Left renal cortex interstitium (tissue), 4 donors: Measurements from ENCODE around the gene MAP1LC3B2. TPM values are rescaled to one million over a fixed set of nuclear protein-coding genes. Genes with fewer than 3 reads are reported as not detected.
A peak's percentile ranks its signal among the peaks of the same experiment; 100 is the strongest.

Experiments used
- DNase-seq, 4 donors: peaks; one replicate each; pipeline ENCODE4 v3.0.0-alpha.2; 2013; ENCODE audit warnings: low read depth in 4 of 4, low spot score in 2 of 4, missing footprints in 1 of 4
- polyA plus RNA-seq, 4 donors: library from polyadenylated mRNA; unstranded; fragments of 120-200 nt; gene quantifications; one replicate each; pipeline ENCODE4 v1.2.1, GENCODE V29; 2013; ENCODE audit not compliant: insufficient read length in 4 of 4

Gene MAP1LC3B2
- polyA plus RNA-seq, 4 donors: 6.5 to 10.4 (median 7.5) TPM

DNA sequence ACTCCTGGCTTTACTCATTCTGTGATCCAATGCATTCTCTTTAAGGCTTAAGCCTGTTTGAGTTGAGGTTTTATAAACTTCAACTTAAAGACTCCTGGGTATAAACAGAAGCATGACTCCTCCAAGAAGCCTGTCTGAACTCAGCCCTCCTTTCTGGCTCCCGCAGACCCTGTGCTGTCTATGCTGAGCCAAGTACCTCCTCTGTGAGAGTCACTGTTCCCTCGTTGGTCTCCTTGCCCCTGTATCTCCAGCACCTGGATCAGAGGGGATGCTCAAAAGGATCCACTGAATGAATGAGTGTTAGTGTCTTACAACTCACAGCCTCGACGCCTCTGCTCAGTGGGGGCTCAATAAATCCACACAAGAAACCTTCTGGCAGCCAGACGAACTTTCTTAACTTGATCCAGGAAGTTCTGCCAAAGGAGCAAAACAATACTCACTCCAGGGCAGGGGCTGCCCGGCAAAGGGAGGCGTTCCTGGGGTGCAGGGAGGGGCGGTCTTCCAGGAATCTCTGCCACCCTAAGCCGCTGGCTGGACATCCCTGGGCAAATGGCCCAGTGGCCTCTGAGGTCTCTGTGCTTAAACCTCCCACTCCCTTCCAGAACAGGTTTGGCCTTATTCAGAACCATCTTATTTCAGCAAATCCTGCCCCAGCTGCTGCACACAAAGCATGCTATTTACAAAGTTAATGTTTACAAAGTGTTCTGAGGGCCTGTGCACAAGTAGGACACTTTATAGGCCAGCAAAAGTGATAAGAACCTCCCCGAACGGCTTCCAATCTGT, 32.9 kb downstream of the MAP1LC3B2 start:
- DNase-seq: no peak

DNA sequence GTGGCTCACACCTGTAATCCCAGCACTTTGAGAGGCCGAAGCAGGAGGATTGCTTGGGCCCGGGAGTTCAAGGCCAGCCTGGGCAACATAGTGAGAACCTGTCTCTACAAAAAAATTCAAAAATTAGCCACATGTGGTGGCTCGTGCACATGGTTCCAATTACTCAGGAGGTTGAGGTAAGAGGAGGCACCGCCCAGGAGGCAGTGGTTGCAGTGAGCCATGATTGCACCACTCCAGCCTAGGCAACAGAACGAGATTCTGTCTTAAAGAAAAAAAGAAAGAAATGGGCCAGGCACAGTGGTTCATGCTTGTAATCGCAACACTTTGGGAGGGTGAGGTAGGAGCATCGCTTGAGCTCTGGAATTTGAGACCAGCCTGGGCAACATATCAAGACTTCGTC, 33.5 kb downstream of the MAP1LC3B2 start:
- DNase-seq: no peak

DNA sequence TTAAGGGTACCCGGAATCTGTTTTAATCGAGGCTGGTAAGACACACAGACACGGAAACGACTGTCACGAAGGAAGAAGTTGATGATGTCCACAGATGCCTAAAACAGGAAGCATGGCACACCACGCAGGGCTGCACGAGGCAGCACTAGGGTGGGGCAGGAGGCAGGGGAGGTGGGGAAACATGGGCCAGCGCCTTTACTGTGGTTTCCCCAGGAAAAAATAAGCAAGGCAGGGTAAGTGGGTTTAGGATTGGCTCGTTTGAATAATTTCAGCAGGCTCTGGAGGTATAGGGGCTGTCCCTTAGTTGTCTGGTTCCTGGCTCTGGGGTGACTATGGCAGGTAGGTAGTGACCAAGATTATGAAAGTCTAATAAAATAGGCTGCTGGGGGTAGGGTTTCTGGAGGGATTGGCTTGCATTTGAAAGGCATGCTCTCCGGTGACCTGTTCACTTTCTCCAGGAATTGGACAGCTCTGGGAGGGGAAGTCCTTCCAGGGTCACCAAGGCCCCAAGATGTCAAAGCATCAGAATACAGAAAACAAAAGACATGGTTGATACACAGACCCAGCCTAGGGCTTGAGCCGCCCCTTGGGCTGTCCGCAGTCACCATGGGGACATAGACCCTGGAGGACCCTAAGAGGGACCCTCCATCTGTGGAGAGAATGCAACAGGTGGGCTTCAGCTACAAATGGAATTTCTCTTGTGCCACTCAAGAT, 35.3 kb downstream of the MAP1LC3B2 start:
- DNase-seq: no peak

DNA sequence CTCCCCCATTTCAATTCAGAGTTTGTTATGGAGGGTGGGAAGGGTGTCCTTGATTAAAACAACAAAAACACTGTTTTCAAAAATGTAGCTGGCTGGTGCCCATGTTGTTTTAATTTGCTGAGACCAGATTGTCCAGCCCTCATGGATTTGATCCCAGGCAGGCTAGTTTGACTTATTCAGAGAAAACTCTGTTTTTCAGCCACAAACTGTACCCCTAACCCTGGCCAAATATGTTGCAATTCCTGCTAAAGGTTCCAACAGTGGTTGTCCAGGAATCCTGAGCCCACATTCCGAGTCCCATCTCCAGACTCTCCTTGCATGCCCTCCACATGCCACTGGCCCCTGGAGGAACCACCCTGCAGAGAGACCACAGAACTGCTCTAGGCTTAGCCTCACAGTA, 36.0 kb downstream of the MAP1LC3B2 start:
- DNase-seq: no peak

DNA sequence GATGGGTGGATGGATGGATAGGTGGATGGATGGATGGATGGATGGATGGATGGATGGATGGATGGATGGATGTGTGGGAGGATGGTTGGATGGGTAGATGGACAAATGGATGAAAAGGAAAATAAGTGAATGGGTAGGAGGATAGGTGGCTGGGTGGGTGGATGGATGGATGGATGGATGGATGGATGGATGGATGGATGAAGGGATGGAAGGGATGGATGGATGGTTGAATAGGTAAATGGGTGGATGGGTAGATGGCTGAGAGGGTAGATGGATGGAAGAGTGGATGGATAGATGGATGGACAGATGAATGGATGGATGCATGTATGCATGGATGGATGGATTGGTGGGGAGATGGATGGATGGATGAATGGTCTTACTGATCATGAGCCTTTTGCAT, 36.5 kb downstream of the MAP1LC3B2 start:
- DNase-seq: no peak

DNA sequence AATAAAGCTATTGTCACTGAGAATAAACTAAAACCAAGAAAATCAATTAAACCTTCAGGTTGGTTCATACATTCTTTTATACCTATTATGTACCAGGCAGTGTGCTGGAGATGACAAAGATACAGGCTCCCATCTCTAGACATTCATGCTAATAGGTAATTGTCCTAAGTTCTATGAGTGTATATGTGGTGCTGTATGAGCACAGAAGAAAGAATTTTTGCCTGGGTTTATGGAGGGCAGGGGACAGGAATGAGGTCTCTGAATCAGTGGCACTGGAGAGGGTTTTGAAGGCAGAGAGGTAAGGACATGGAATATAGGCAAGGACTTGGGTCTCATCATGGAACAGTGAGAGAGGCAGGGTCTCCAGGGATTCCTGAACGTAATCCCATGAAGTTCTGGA, 38.7 kb downstream of the MAP1LC3B2 start:
- DNase-seq: no peak

DNA sequence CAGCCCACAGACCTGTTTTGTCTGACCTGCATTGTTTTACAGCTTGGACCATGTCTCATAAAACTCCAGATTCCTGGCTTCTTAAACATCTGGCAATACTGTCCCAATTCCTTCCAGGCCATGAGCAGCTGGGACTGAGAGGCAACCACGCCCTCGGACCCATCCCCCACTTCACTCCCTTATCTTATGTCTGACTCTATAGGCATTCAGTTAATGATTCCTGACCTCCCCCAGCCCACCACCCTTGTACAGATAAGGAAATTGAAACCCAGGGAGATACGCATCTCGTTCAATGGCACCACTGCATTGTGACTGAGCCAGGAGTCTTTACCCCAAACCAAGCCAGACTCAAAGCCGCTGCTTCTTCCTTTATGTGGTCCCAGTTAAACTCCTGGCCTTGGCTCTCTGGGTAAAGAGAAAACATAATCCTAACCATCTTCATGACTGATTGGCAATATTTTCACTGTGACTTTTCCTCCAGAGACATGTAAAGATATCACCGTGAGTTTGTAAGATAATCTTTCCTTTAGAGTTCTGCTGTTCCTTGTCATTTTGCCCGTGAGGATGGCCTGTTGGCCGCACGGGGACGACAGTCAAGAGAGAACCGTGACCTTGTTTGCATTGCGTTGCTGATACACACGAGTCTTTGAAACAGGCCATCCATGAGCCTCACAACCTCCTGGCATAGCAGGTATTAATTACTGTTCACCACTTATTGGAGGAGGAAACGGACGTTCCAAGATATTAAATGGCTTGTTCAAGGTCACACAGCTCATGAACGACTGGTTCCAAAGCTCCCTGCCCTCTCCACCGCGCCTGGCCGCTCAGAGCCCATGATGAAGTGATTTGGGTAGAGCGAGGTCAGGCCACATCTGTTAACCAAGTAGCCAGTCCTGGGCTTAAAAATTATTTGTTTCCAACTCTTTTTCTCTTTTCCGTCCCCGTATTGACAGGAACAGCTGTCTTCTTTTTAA, 39.4 kb downstream of the MAP1LC3B2 start:
- no peak for DNase-seq

DNA sequence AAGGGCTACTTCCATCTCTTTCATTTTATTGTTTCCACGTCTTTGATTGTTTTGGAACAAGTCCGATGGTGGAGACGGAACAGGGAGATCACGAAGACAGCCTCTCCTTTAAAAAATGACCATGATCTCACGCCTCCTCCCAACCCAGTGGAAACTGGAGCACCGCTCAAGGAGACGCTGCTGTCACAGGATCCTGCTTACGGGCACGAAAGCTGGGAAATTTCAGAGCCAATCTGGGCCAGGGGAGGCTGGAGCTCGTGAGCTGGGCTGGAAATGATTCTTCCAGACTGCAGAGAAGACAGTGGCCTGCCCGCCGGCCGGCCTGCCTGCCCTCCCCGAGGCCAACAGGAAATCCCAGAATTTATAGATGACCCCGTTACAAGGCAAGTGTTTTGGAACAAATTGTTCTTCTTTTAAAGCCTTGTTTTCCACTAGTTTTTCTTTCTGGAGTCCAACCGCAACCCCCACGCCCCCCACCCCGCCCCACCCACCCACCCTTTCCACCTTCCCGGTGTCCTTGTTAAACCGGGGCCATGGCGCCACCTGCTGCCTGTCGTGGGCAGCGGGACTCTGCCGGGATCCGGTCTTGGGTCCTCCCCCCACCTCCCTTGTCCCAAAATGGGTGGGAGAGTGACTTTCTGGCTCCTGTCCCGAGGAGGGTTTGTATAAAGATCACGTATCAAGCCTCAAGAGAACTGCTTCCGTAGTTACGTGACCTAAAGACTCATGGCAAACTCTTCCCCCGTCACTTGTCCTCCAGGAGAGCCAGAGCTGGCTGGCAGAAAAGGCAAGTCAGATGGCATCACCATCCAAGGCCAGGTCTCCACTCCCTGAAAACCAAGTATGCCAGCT, 40.3 kb downstream of the MAP1LC3B2 start:
- peak in 1 of 4 donors; percentile 66 for DNase-seq

DNA sequence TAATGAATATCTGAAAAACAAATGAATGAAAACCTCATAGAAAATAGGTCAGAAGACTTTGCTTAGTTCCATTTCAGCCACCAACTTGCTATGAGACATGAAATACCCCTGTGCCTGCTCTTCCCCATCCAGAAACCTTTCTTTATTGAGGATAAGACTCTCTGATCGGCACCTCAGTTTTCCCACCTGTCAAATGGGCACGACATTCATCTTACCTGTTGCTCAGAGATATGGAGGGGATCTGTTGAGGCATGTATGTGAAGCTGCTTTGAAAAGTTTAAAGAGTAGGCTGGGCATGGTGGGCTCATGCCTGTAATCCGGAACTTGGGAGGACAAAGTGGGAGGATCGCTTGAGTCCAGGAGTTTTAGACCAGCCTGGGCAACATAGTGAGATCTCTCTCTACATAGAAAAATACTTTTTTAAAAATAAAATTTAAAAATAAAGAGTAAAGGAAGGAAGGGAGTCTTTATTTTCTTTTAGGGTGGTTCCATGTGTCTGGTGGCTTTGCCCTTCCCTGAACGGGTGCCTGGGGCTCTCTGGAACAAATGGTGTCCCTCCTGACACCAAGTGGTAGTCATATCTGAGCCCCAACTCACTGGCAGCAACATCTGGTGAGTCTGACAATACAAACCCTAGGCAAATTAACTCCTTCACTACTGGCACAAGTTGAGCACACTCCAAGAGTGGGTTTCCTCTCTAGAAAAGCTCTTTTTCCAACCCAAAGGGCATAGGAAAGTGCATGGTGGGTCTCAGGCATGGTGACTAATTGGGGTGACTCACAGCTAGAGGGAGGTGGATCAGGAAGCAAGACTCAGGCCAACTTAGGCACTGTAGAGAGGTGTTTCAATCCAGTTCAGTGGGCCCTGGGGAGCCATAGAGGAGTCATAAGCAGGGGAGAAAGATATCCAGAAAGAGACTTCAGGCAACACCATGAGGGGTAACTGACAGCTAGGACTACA, 42.1 kb downstream of the MAP1LC3B2 start:
- no peak for DNase-seq

DNA sequence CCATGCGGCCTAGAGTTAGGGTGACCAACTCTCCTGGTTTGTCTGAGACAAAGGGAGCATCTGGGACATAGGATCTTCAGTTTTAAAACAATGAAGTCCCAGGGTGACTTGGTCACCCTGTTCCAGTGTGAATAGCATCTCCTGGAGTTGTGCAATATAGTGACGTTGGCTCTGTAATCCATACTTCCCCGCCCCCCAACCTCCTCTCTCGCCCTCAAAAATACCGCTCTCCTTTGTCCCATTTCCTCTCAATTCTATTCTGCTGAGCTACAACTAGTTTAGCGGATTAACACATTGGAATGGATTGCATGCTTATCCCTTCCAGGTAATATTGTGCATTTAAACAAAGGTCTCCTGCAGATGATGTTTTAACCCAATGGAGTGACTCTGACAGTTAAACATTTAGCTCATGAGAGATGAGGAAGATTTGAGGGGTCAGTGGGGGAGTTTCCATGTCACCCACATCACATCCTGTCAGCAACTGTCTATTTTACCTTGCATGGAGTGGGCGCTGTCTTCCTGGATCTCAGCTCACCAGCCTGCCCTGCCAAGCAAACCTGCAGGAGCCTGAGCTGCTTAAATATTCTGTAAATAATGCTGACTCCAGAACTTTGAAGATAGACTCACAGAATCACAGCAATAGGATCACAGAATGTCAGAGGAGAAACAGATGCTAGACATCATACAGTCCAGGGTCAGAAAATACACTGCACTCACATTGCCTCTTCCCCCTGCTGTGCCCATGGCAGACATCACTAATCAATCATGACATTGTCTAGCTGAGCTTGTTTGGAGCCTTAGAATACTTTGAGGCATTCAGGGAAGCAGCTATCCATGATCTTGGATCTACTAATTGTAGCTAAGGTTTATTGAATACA, 43.0 kb downstream of the MAP1LC3B2 start:
- no peak for DNase-seq

DNA sequence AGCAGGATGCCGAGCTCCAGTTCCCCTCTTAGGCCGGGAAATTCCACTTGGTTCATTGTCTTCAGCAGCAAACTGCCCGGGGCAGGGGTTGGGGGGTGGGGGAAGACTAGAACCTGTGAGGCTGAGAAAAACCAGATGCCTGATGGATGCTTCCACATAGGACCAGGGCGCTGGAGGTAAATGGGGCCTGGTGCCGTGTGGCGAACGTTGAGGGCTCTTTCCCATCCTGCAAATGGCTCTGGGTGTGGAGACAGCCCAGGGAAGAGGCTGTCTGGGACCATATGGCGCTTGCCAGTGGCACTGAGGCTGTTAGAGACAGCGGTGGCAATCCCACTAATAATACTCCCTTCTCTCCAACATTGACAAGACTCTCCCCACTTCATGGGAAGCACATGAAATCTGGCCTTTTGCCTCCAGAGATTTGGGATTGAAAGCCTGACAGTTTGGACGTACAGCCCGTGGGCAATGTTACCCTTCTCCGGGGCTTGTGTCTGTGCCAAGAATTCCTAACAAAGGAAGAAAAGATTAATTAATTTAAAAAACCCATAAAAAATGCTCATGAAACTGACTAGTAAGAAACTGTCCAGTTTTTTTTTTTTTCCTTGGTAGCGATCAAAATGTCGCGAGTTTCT, 44.5 kb downstream of the MAP1LC3B2 start:
- DNase-seq: no peak

DNA sequence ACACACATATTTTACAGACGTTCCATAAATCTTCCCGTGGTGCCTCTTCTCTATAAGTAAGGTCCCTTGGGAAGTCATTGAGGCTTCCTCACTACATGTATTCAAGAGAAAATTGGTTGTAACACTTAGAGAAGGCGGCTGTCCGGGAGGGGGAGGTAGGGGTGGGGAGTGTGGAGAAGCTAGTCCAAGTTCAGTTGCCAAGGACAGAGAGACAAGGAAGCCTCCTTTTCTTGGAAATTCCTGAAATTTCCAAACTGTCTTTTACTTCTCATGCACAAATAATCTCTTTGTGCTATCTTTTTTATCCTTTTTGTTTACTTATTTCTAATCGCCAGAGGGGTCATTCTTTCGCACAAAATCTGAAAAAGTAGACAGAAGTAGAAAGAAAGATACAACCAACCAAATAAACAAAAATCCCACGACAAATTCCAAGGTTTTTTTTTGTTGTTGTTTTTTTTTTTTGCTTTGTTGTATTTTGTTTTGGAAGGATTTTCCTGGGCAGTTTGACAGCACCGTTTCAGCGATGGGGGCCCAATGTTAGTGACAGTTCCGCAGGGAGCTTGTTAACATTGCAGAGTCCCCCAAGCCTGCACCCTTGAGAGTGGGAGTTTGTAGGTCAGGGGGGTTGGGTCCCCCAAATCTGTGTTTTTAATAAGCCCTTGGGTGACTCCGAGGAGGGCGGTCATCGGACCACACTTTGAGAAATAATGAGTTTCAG, 45.2 kb downstream of the MAP1LC3B2 start:
- no peak for DNase-seq

DNA sequence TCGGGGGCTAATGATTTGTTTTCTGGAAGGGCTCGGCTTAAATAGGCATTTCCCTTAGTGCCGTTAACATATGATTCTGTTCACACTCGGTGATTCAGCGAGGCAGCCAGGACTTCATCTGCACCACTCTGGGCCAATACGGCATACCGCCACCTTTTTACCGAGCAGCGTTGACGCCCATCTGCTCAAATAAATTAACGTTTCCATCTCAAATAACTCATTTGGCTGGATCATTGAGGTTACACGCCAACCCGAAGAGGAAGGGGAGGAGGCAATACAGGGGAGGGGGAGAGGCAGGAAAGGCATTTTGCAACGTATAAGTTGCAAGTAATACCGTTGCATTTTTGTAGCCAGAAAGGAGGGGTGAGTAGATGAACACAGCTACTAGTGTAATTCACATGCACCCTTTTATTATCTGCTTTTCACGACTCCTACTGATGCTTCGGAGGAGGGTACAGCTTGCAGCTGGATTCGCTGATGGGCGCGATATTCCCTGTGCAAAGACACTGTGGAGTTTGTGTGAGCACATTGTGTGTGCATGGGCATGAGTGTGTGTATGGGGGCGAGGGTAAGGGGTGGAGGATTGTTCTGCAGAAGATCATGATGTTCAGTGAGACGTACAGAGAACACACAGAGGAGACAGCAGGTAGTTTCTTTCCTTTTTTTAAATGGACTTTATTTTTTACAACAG, 45.9 kb downstream of the MAP1LC3B2 start:
- DNase-seq: no peak

DNA sequence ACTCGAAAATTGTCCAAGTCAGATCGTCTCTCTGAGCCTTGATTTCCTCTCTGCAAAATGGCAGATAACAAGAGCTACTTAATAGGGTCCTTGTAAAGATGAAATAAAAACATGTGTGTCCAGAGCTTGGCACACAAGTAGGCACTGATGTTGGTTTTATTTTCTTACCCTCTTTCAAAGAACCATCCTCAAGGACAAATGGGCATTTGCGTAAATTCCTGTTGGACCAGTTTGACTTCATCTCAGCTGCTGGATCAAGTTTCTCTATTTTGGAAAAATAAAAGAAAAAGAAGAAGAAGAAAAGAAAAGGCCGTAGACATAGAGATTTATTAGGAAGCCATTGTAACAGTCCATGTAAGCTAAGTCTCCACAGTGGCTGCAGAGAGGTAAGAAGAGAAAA, 47.2 kb downstream of the MAP1LC3B2 start:
- DNase-seq: no peak

DNA sequence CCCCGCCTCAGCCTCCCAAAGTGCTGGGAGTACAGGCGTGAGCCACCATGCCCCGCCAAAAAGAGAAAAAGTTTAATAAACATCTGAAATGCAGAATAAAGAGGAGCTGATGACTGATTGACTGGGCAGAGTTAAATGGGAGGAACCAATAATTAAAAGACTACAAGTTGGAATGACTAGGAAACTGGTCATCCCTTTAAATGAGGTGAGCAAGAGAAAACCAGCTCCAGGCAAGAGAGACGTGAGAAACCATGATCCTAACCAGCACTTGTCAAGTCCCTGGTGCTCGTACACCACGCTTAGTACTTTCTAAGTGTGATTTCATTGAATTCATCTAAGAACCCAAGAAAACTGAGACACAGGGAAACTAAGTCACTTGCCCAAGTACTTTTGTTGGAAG, 47.9 kb downstream of the MAP1LC3B2 start:
- no peak for DNase-seq
